D721Med (cell line): ENCODE data around the gene PLCB3.

Source experiments
- DNase-seq: peaks from one replicate; pipeline ENCODE4 v3.0.0; 2011; ENCODE audit warnings: low spot score; ENCODE audit not compliant: insufficient read length
- FAIRE-seq: peaks from 2 replicates; lab custom pipeline; 2011; peaks lifted over from hg19 to GRCh38; lab: Jason Lieb, UNC
- TF ChIP-seq, protein P1 (sequence below): IDR thresholded peaks from 2 replicates; pipeline ENCODE4 v1.5.1; 2012; ENCODE audit warnings: mild to moderate bottlenecking, control low read depth; ENCODE audit not compliant: insufficient read depth; ENCODE audit errors: missing control alignments

PLCB3 gene

DNA sequence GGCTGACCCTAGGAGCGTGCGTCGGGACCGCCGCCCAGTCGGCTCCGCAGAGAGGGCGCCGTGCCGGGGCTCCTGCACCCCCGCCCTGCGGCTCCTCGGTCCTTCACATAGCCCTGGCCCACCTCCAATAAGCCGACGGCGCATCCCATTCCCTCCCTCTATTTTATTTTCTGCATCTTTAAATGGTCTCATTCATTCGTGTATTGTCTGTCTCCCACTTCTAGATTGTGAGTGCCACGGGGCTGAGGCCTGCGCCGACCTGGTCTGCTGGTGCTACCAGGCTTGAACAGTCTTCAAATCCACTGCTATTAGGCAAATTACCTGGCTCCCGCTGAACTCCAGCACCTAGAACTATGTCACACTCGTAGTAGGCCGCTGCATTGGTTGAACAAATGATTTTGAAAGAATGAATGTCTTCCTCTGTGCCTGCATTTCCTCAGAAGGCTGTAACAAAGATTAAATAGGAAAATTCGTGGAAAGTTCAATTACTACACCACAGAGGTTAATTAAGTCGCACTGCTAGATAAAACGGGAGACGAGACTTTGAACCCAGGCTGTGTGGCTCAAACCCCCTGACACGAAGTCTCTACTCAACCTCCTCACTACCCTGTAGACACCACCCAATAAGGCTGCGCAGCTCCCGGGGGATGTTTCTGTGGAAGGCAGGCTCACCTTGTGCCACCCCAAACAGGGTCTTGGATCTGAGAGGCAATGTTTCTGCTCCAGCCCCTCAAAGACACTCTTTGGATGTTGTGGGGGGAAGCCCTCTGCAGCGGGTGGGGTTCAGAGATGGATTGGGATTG is 3.4 kb upstream of the PLCB3 start:
- FAIRE-seq = no peak
- TF ChIP-seq, protein P1, sequence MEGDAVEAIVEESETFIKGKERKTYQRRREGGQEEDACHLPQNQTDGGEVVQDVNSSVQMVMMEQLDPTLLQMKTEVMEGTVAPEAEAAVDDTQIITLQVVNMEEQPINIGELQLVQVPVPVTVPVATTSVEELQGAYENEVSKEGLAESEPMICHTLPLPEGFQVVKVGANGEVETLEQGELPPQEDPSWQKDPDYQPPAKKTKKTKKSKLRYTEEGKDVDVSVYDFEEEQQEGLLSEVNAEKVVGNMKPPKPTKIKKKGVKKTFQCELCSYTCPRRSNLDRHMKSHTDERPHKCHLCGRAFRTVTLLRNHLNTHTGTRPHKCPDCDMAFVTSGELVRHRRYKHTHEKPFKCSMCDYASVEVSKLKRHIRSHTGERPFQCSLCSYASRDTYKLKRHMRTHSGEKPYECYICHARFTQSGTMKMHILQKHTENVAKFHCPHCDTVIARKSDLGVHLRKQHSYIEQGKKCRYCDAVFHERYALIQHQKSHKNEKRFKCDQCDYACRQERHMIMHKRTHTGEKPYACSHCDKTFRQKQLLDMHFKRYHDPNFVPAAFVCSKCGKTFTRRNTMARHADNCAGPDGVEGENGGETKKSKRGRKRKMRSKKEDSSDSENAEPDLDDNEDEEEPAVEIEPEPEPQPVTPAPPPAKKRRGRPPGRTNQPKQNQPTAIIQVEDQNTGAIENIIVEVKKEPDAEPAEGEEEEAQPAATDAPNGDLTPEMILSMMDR = no peak

DNA sequence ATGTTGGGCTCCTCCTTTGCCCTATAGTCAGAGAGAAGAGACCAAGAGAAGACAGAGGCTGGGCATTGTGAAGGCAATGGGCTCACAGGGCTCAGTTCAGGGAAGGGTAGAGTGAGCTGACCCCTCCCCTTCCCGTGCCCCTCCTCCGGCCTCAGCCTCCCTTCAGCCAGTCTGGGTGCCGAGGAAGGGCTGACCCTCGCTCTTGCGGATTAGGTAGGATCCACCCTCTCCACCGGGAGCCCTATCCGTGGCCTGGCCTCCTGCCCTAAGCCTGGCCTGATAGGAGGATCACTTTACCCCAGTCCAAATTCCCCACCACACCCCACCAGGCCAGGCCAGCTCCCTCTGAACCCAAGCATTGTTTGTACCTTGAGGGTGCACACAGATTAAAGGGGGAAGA is 2.8 kb upstream of the PLCB3 start:
- no peak for DNase-seq
- no peak for FAIRE-seq
- TF ChIP-seq, protein P1 = no peak

More for the DNA sequence above, 3.4 kb upstream of the PLCB3 start:
- DNase-seq = no peak

- TF ChIP-seq, protein P1 = no peak
- FAIRE-seq (no peak), DNase-seq (no peak)
These were observed 2.3 kb upstream of the PLCB3 start for GRCh38 chr11:64249038-64249437.

- FAIRE-seq = no peak
- no peak for DNase-seq
- TF ChIP-seq, protein P1 = no peak
These were observed 1.5 kb upstream of the PLCB3 start for GRCh38 chr11:64249563-64250414.

DNA sequence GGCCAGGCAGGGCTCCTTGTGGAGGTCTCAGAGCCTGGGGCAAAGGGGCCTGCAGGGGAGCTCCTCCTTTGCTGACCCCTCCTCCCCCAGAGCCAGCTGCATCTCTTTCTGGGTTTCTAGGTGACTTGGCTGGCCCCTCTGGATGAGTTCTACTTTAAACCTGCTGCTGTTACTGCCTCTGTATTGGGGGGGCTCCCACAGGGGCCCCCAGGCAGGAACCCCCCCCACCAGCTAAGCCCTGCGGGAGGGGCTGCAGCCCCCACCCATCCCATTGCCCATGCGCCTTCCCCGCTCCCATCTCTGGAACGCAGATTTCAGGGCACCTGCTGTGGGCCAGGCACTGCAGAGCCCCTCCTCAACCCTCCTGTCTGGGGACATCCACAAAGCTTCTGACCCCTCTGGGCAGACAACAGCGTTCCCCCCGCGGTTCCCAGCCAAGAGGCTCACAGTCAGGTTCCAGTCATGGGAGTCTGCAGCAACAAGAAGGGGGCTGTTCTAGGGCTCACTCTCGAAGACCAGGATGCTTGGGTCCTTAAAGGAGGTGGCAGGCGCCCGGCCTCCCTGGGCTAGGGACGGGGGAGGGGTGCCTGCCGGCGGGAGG is 815 bp upstream of the PLCB3 start:
- DNase-seq (peak; percentile 76), FAIRE-seq (no peak)
- TF ChIP-seq, protein P1 = no peak

- FAIRE-seq (no peak), DNase-seq (no peak)
- TF ChIP-seq, protein P1 = no peak
These were observed 348 bp downstream of the PLCB3 start for GRCh38 chr11:64251753-64252002.
